Hematopoietic multipotent progenitor cell treated with erythropoietin and hydrocortisone succinate and interleukin-3 and kit ligand, for 15 days (in vitro differentiated cells): ENCODE results near the gene HSFY1.
"Not testable (repeated sequence)": the region's sequence is repeated elsewhere in the genome, so short reads cannot be mapped to it uniquely, and the experiment has no call there.

ENCODE experiments used
- DNase-seq: peaks from one replicate; pipeline ENCODE4 v3.0.0-alpha.2; 2015; ENCODE audit warnings: low spot score

HSFY1 gene, protein sequence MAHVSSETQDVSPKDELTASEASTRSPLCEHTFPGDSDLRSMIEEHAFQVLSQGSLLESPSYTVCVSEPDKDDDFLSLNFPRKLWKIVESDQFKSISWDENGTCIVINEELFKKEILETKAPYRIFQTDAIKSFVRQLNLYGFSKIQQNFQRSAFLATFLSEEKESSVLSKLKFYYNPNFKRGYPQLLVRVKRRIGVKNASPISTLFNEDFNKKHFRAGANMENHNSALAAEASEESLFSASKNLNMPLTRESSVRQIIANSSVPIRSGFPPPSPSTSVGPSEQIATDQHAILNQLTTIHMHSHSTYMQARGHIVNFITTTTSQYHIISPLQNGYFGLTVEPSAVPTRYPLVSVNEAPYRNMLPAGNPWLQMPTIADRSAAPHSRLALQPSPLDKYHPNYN

DNA sequence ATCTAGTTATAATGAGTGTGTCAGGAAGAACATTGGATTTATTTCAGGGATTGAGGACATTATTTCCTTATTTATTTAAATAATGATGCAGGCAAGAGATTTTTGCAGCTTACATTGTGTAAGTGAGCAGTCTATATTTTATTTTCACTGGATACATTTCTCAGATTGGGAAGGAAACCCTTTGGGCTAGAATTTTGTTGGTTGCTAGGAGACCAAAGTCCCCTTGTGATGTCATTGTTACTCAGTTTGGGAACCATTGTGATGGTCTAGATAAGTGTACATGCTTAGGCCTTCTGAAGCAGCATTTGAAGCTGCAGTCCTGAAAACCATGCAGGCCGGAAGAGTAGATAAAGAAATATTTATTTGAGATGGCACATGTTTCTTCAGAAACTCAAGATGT lies at the start of gene HSFY1:
HSFY1 (plus strand) TSS at position 301 of the 400 bp plus-strand sequence; CDS start at position 369, 68 bp downstream.
- DNase-seq = not testable (repeated sequence)

DNA sequence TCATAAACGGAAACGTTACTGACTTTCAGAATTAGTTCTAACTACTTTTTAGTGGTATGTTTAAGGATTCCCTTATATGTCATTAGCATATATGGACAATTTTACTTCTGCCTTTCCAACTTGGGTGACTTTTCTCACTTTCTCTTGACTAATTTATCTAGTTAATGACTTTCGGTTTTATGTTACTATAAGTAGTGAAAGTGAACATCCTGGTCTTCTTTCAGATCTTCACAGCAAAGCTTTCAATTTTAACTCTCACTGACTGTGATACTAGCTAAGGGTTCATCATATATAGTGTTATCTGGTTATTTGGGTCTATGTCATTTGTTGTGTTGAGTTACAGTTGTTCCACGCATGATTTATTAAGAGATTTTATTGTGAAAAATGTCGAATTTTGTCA lies 42.3 kb upstream of the HSFY1 start:
- not testable (repeated sequence) for DNase-seq

DNA sequence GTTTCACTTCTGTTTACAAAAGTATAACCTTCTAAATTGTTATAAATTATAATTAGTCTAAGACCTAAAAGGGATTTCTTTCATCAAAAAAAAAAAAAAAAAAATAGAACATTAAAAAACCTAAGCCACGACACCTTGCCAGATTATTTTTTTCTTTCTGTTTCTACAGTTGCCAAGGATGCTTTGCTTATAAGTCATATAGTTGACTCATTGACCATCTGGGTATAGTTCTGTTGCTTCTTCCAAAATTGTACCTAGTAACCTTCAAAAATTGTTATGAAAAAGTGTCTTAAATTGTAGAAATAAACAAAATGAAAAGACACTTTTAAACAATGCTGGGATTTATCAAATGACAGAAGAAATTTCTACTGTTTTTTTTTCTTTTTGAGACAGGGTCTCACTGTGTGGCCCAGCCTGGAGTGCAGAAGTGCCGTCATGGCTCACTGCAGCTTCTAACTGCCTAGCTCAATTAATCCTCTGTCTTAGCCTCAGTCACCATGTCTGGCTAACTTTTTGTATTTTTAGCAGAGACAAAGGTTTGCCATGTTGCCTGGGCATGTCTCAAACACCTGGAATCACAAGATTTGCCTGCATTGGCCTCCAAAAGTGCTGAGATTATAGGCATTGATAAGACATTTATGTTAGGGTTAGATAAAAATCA lies 15.4 kb upstream of the HSFY1 start:
- not testable (repeated sequence) for DNase-seq

DNA sequence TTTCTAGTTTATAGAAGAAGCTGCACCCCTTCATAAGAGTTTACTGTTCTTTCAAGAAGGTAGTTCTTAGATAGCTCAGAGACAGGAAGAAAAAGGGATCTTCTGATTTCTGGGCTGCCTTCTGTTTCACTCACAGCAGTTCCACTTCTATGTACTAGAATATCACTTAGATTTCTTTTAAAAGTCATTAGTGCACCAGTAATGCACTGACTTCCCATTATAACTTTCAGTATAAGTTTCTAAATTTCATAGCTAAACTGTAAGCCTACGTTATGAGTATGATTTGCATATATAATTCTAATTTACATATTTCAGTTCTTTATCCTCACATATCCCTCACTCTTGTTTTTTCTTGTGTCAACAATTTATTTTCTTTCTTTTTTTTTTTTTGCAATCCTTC lies 7.6 kb upstream of the HSFY1 start:
- not testable (repeated sequence) for DNase-seq

DNA sequence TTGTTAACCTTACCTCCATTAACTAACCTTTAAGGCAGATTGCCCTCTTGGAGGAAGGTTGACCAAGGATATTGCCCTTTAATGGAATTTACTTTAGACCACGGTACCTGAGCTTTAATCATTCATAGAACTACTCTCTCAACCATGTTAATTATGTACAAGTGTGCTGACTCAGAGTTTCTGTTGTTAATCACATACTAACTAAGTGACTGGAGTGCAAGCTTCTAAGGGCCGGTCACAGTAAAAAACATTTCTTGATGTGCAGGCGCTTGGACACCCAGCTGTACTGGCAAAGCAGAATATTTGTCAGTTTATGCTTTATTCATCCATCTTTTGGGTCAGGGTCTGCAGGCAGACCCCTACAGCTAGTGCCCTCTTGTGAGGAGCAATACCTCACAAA lies 6.6 kb downstream of the HSFY1 start:
- not testable (repeated sequence) for DNase-seq

DNA sequence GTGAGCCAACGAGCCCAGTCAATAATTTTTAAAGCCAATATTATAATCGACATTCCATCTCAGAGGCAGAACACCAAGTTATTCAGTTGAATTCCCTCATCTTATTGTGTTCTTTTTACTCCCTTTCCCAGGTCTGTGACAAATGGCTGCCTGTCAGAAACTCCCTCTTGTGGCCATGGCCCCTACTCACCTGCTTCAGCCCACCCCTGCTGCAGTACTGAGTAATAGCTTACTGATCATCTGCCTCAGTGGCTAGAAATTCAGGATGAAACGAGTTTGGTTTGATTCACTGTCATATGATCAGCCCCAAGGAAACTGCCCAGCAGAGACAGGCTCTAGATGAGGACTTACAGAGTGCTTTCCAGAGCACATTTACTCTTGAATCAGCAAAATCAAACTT lies 19.4 kb downstream of the HSFY1 start:
- not testable (repeated sequence) for DNase-seq
